Cardiac muscle cell (in vitro differentiated cells and primary cell): ENCODE measurements around the gene LCA5L. TPM values are rescaled to one million over a fixed set of nuclear protein-coding genes. Genes with fewer than 3 reads are reported as not detected.

Experiments
- DNase-seq, 2 donors: peaks; one replicate each; pipeline versions ENCODE4 v3.0.0 to v3.0.0-alpha.2; 2010 to 2017; ENCODE audit warnings: low read depth in 1 of 2, low spot score in 1 of 2
- H3K27ac ChIP-seq: fragments of 200-600 bp; sonication (generic); 2 replicates; pipeline ENCODE4 v1.5.1; 2016
- H3K27me3 ChIP-seq: fragments of 200-600 bp; sonication (generic); 2 replicates; pipeline ENCODE4 v1.6.0; 2016; ENCODE audit warnings: control low read depth
- H3K36me3 ChIP-seq: fragments of 200-600 bp; sonication (generic); 2 replicates; pipeline ENCODE4 v1.5.1; 2016; ENCODE audit warnings: control low read depth
- H3K4me1 ChIP-seq: fragments of 200-600 bp; sonication (generic); 2 replicates; pipeline ENCODE4 v1.8.1; 2017; ENCODE audit warnings: low read depth, mild to moderate bottlenecking, mixed run types
- H3K4me3 ChIP-seq: fragments of 200-600 bp; sonication (generic); 2 replicates; pipeline ENCODE4 v1.5.1; 2016; ENCODE audit warnings: mild to moderate bottlenecking
- H3K9me3 ChIP-seq: fragments of 200-600 bp; sonication (generic); 2 replicates; pipeline ENCODE4 v1.5.1; 2017; ENCODE audit warnings: low read depth, mild to moderate bottlenecking, control low read depth
- polyA plus RNA-seq: library from polyadenylated mRNA; unstranded; fragments of >200 nt; fragmentation: Nextera tagmentation; extraction: Ambion mirVana; gene quantifications from 2 replicates; pipeline ENCODE4 v1.2.1, GENCODE V29; 2016
- total RNA-seq: library from RNA; depleted of rRNA; stranded (reverse); fragments of >200 nt; gene quantifications from 2 replicates; pipeline ENCODE4 v1.2.3, GENCODE V29; 2016
- TF ChIP-seq, protein P1 (sequence below): IDR thresholded peaks from 2 replicates; pipeline ENCODE4 v1.5.1; 2012; ENCODE audit warnings: low read depth, mild to moderate bottlenecking, low read length

Gene LCA5L
- total and polyA plus RNA-seq, 2 experiments from 2014 or later: 2.9 to 5.0 TPM

GRCh38 chr21:39390212-39390765, 55.3 kb downstream of the LCA5L start:
- TF ChIP-seq, protein P1, sequence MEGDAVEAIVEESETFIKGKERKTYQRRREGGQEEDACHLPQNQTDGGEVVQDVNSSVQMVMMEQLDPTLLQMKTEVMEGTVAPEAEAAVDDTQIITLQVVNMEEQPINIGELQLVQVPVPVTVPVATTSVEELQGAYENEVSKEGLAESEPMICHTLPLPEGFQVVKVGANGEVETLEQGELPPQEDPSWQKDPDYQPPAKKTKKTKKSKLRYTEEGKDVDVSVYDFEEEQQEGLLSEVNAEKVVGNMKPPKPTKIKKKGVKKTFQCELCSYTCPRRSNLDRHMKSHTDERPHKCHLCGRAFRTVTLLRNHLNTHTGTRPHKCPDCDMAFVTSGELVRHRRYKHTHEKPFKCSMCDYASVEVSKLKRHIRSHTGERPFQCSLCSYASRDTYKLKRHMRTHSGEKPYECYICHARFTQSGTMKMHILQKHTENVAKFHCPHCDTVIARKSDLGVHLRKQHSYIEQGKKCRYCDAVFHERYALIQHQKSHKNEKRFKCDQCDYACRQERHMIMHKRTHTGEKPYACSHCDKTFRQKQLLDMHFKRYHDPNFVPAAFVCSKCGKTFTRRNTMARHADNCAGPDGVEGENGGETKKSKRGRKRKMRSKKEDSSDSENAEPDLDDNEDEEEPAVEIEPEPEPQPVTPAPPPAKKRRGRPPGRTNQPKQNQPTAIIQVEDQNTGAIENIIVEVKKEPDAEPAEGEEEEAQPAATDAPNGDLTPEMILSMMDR: no peak
- H3K9me3 ChIP-seq: no peaks in the 10 kb centered on the region
- H3K27me3 ChIP-seq: no peaks in the 10 kb centered on the region
- peaks cover 20% of the 10 kb centered on the region for H3K4me1 ChIP-seq
- H3K27ac ChIP-seq: peak overlapping the region; percentile 86
- H3K36me3 ChIP-seq: peaks cover 23% of the 10 kb centered on the region
- peak in 1 of 2 donors; percentile 45 for DNase-seq
- H3K4me3 ChIP-seq: no peak overlapping the region

DNA sequence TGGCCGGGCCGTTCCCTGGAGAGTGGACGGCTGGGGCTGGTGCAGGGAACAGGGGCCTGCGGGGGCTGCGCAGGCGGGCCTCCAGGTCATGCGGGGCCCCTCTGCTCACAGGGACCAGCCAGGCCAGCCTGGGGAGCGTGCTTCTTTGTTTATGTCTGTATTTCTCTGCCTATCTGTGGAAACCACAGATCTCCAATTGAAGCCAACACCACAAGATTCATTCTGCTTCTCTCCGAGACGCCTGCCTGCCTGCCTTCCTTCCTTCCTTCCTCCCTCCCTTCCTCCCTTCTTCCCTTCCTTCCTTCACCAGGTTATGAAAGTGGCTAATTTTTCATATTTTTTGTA, 56.8 kb downstream of the LCA5L start:
- Histone ChIP-seq H3K27me3 (no peaks in the 10 kb centered on the region), H3K4me1 (peaks cover 20% of the 10 kb centered on the region), H3K9me3 (no peaks in the 10 kb centered on the region), H3K36me3 (peaks cover 11% of the 10 kb centered on the region), H3K4me3 (no peak overlapping the region), H3K27ac (no peak overlapping the region)
- DNase-seq: no peak
- TF ChIP-seq, protein P1: no peak

DNA sequence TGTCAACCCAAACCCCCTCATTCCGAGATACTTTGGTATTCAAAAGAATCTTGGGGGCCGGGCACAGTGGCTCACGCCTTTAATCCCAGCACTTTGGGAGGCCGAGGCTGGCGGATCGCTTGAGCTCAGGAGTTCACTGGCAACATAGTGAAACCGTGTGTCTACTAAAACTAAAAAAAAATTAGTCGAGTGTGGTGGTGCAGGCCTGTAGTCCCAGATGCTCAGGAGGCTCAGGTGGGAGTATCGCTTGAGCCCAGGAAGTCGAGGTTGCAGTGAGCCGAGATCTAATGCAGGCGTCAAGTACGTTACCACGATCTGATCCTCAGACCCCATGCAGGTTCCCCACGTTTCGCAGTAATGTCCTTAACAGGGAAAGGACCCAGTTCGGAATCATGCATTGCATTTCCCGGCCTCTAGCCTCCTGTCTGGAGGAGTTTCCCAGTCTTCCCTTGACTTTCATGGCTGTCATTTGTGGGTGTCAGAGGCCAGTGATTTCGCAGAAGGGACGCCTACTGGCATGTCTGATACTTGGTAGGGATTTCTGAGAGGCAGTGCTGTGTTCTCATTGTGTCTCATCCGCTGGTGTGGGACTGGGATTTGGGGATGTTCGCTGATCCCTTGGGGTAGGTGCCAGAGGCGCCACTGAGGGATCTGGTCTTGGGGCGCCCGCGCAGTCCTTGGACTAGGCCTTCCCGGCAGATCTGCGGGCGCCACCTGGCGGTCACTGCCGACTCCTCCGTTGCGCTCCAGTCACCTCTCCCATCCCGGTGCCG, 57.4 kb downstream of the LCA5L start:
- Histone ChIP-seq H3K36me3 (peaks cover 9% of the 10 kb centered on the region), H3K27ac (peak overlapping the region; percentile 73), H3K27me3 (no peaks in the 10 kb centered on the region), H3K4me3 (peak overlapping the region; percentile 31), H3K9me3 (no peaks in the 10 kb centered on the region), H3K4me1 (peaks cover 20% of the 10 kb centered on the region)
- TF ChIP-seq, protein P1: peak; percentile 91
- DNase-seq: peak; percentile 85 to 89

- H3K27ac ChIP-seq: peak overlapping the region; percentile 73
- peak; percentile 91 to 93 for DNase-seq
- peaks cover 5% of the 10 kb centered on the region for H3K36me3 ChIP-seq
- H3K27me3 ChIP-seq: no peaks in the 10 kb centered on the region
- no peaks in the 10 kb centered on the region for H3K9me3 ChIP-seq
- H3K4me3 ChIP-seq: peak overlapping the region; percentile 31
- H3K4me1 ChIP-seq: peaks cover 20% of the 10 kb centered on the region
- TF ChIP-seq, protein P1: no peak
These were observed 58.0 kb downstream of the LCA5L start for GRCh38 chr21:39387461-39388037.

- Histone ChIP-seq H3K27ac (no peak overlapping the region), H3K36me3 (no peaks in the 10 kb centered on the region)
These were observed 58.7 kb downstream of the LCA5L start for GRCh38 chr21:39386899-39387298.

More at GRCh38 chr21:39386899-39387298, 58.7 kb downstream of the LCA5L start:
- H3K4me3 ChIP-seq: no peak overlapping the region
- no peaks in the 10 kb centered on the region for H3K27me3 ChIP-seq
- H3K9me3 ChIP-seq: no peaks in the 10 kb centered on the region
- peaks cover 20% of the 10 kb centered on the region for H3K4me1 ChIP-seq
- TF ChIP-seq, protein P1: no peak
- no peak for DNase-seq
